PFSK-1 (cell line): Measurements from ENCODE around the gene PTPN14.

Source experiments
- FOXP2 ChIP-seq: optimal IDR thresholded peaks from 2 replicates; pipeline ENCODE3; 2011; ENCODE audit warnings: borderline replicate concordance, control low read depth, inconsistent platforms; ENCODE audit not compliant: insufficient read depth; ENCODE audit errors: extremely low read length, extremely low read depth
- POLR2AphosphoS5 ChIP-seq: IDR thresholded peaks from 2 replicates; pipeline ENCODE4 v1.6.1; 2012; ENCODE audit warnings: low read depth, mild to moderate bottlenecking, control low read depth, low read length, moderate library complexity
- SIN3A ChIP-seq: IDR thresholded peaks from 2 replicates; pipeline ENCODE4 v1.6.1; 2012; ENCODE audit warnings: mild to moderate bottlenecking, low read length, moderate library complexity, borderline replicate concordance; ENCODE audit not compliant: insufficient read depth
- TAF1 ChIP-seq: IDR thresholded peaks from 2 replicates; pipeline ENCODE4 v1.6.1; 2012; ENCODE audit warnings: low read length, control low read depth, borderline replicate concordance; ENCODE audit not compliant: insufficient read depth
- TF ChIP-seq, protein P1 (sequence below), 2 experiments: IDR thresholded peaks; 2 replicates each; pipeline versions ENCODE4 v1.6.1 to v1.8.0; 2011 to 2012; ENCODE audit warnings: low read depth in 2 of 2, low read length in 2 of 2, control low read depth in 1 of 2, inconsistent platforms in 1 of 2, mild to moderate bottlenecking in 1 of 2, moderate library complexity in 1 of 2; ENCODE audit not compliant: insufficient read depth in 1 of 2

- no peak for TF ChIP-seq POLR2AphosphoS5
- TF ChIP-seq FOXP2: no peak
- TF ChIP-seq, protein P1, sequence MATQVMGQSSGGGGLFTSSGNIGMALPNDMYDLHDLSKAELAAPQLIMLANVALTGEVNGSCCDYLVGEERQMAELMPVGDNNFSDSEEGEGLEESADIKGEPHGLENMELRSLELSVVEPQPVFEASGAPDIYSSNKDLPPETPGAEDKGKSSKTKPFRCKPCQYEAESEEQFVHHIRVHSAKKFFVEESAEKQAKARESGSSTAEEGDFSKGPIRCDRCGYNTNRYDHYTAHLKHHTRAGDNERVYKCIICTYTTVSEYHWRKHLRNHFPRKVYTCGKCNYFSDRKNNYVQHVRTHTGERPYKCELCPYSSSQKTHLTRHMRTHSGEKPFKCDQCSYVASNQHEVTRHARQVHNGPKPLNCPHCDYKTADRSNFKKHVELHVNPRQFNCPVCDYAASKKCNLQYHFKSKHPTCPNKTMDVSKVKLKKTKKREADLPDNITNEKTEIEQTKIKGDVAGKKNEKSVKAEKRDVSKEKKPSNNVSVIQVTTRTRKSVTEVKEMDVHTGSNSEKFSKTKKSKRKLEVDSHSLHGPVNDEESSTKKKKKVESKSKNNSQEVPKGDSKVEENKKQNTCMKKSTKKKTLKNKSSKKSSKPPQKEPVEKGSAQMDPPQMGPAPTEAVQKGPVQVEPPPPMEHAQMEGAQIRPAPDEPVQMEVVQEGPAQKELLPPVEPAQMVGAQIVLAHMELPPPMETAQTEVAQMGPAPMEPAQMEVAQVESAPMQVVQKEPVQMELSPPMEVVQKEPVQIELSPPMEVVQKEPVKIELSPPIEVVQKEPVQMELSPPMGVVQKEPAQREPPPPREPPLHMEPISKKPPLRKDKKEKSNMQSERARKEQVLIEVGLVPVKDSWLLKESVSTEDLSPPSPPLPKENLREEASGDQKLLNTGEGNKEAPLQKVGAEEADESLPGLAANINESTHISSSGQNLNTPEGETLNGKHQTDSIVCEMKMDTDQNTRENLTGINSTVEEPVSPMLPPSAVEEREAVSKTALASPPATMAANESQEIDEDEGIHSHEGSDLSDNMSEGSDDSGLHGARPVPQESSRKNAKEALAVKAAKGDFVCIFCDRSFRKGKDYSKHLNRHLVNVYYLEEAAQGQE (IDR thresholded peaks at IDR 0.05; ENCODE audit: insufficient read depth in 1 of 2, low read depth in 2 of 2, low read length in 2 of 2): no peak
- TF ChIP-seq SIN3A: no peak
- no peak for TF ChIP-seq TAF1
Observed at GRCh38 chr1:214565310-214565709, 13.9 kb upstream of the PTPN14 start.
